K562 (cell line): ENCODE data around the gene TGM1. TPM values are rescaled to one million over a fixed set of nuclear protein-coding genes. Genes with fewer than 3 reads are reported as not detected.
A peak's percentile ranks its signal among the peaks of the same experiment; 100 is the strongest.

Experiments used
- ATAC-seq: fragments of 200-7000 bp; cut with Tn5 transposase; 3 replicates; pipeline ENCODE4 v1.9.1; 2020; ENCODE audit warnings: moderate library complexity
- BruUV-seq: library from RNA; stranded (reverse); fragments of 400-500 nt; replicated peaks from 2 replicates; lab custom pipeline; 2021; lab: Mats Ljungman, UMichigan
- CTCF ChIA-PET: fragments of 300-600 bp; formaldehyde crosslinking; extraction: SDS; loops from one replicate; lab custom pipeline; 2021; ENCODE audit warnings: low intra/inter-chr PET ratio; lab: Yijun Ruan, JAX
- POLR2A ChIA-PET: fragments of 300-600, 350-650 bp; sonication (Branson Sonifier 250); formaldehyde crosslinking; extraction: SDS; loops from one replicate; lab custom pipeline; 2021; ENCODE audit warnings: antibody characterized with exemption, inconsistent platforms; lab: Yijun Ruan, JAX
- DNase-seq, 4 experiments: peaks; one replicate each; pipeline versions ENCODE4 v3.0.0 to v3.0.0-alpha.2; 2011 to 2018; ENCODE audit warnings: low spot score in 3 of 4, mixed read lengths in 3 of 4; ENCODE audit errors: extremely low read depth in 1 of 4
- FAIRE-seq: peaks from 2 replicates; lab custom pipeline; 2011; peaks lifted over from hg19 to GRCh38; lab: Jason Lieb, UNC
- H2AFZ ChIP-seq: 2 replicates; pipeline ENCODE4 v1.6.0; 2011; ENCODE audit warnings: low read depth, low read length, control low read depth, inconsistent platforms
- H3K27ac ChIP-seq: fragments of 200-600 bp; 3 replicates; pipeline ENCODE4 v1.8.0; 2011; ENCODE audit warnings: low read depth, mild to moderate bottlenecking, control low read depth, inconsistent platforms, low read length, moderate library complexity, mixed read lengths; ENCODE audit errors: extremely low read depth
- H3K27me3 ChIP-seq, 2 experiments: fragments of 300-600 bp in 1 of 2; 2 replicates in 1 of 2; 3 replicates in 1 of 2; pipeline versions ENCODE4 v1.6.0 to v1.8.0; 2011; ENCODE audit warnings: inconsistent platforms in 2 of 2, low read length in 2 of 2, mild to moderate bottlenecking in 1 of 2, mixed read lengths in 1 of 2, moderate library complexity in 1 of 2; ENCODE audit not compliant: control insufficient read depth in 2 of 2, insufficient read depth in 2 of 2
- H3K36me3 ChIP-seq: fragments of 300-600 bp; 3 replicates; pipeline ENCODE4 v1.8.0; 2011; ENCODE audit warnings: mild to moderate bottlenecking, low read length, inconsistent platforms; ENCODE audit not compliant: control insufficient read depth, insufficient read depth
- H3K4me1 ChIP-seq, 2 experiments: fragments of 200-600 bp in 1 of 2; replicated peaks in 1 of 2; 2 replicates in 1 of 2; 3 replicates in 1 of 2; pipeline versions ENCODE4 v1.5.1 to v1.8.0; 2011; ENCODE audit warnings: inconsistent platforms in 2 of 2, low read length in 2 of 2, mild to moderate bottlenecking in 1 of 2, mixed read lengths in 1 of 2, moderate library complexity in 1 of 2; ENCODE audit not compliant: control insufficient read depth in 2 of 2, insufficient read depth in 2 of 2
- H3K4me2 ChIP-seq: 2 replicates; pipeline ENCODE4 v1.6.1; 2011; ENCODE audit warnings: low read length, control low read depth, inconsistent platforms, mixed read lengths; ENCODE audit not compliant: insufficient read depth
- H3K4me3 ChIP-seq: fragments of 200-600 bp; sonication (generic), shearing (Covaris generic); 2 replicates; pipeline ENCODE4 v1.5.1; 2016; ENCODE audit warnings: control low read depth, inconsistent platforms
- H3K79me2 ChIP-seq: fragments of 200-600 bp; 3 replicates; pipeline ENCODE4 v1.8.0; 2011; ENCODE audit warnings: low read length, inconsistent platforms; ENCODE audit not compliant: control insufficient read depth, insufficient read depth
- H3K9ac ChIP-seq, 2 experiments: 2 replicates each; pipeline versions ENCODE4 v1.6.0 to v1.6.1; 2011; ENCODE audit warnings: low read depth in 2 of 2, low read length in 2 of 2, control low read depth in 1 of 2, inconsistent platforms in 1 of 2, mild to moderate bottlenecking in 1 of 2, mixed read lengths in 1 of 2; ENCODE audit not compliant: insufficient read depth in 1 of 2
- H3K9me1 ChIP-seq: one replicate; pipeline ENCODE4 v1.6.0; 2011; ENCODE audit warnings: inconsistent platforms, mild to moderate bottlenecking, low read length, moderate library complexity; ENCODE audit not compliant: control insufficient read depth, insufficient read depth
- H3K9me3 ChIP-seq: replicated peaks from 2 replicates; pipeline ENCODE4 v1.5.1; 2011; ENCODE audit warnings: low read depth, low read length, inconsistent platforms; ENCODE audit not compliant: control insufficient read depth, insufficient read depth
- H4K20me1 ChIP-seq: replicated peaks from 2 replicates; pipeline ENCODE4 v1.6.1; 2011; ENCODE audit warnings: low read length, inconsistent platforms, mixed read lengths; ENCODE audit not compliant: control insufficient read depth, insufficient read depth
- ATF2 ChIP-seq: sonication (generic); formaldehyde crosslinking; IDR thresholded peaks from 2 replicates; pipeline ENCODE4 v1.8.1; 2022; ENCODE audit warnings: missing genetic modification reagents
- COPS2 ChIP-seq: fragments of 450-650 bp; conservative IDR thresholded peaks from 2 replicates; pipeline ENCODE4 v1.6.1; 2016; ENCODE audit warnings: mild to moderate bottlenecking, moderate library complexity
- CSDE1 ChIP-seq, 2 experiments: fragments of 450-650 bp; IDR thresholded peaks; 2 replicates each; pipeline ENCODE4 v1.6.1; 2016; ENCODE audit warnings: mild to moderate bottlenecking in 1 of 2
- FIP1L1 ChIP-seq: fragments of 200-400 bp; formaldehyde crosslinking; IDR thresholded peaks from 2 replicates; pipeline ENCODE4 v1.6.1; 2018; ENCODE audit warnings: mild to moderate bottlenecking, low read depth, low read length; ENCODE audit not compliant: poor library complexity, severe bottlenecking
- ILK ChIP-seq: fragments of 450-650 bp; IDR thresholded peaks from 2 replicates; pipeline ENCODE4 v1.6.1; 2016; ENCODE audit warnings: missing genetic modification characterization, low read depth, mild to moderate bottlenecking, missing compliant biosample characterization, moderate library complexity, borderline replicate concordance
- MTF1 ChIP-seq: fragments of 250-450 bp; sonication (Bioruptor Pico); IDR thresholded peaks from 2 replicates; pipeline ENCODE4 v1.9.0; 2021; ENCODE audit warnings: moderate library complexity, mild to moderate bottlenecking, inconsistent platforms, borderline replicate concordance
- POLR2H ChIP-seq: IDR thresholded peaks from 2 replicates; pipeline ENCODE4 v1.6.1; 2016; ENCODE audit warnings: missing genetic modification characterization, low read depth, mild to moderate bottlenecking, control low read depth, missing compliant biosample characterization, moderate library complexity
- ZNF77 ChIP-seq: fragments of 250-450 bp; sonication (Bioruptor Pico); IDR thresholded peaks from 2 replicates; pipeline ENCODE4 v1.5.0; 2020
- WGBS: fragments of 100-300 bp; shearing (Covaris generic); methylation state at CpG from one replicate; pipeline ENCODE4 v1.1.6; 2016; ENCODE audit warnings: low coverage, mixed read lengths; ENCODE audit not compliant: insufficient coverage; ENCODE audit errors: missing lambda C conversion rate; 5-methylcytosine and 5-hydroxymethylcytosine counted together
- in situ Hi-C: fragments of 300-500 bp; cut with MboI; formaldehyde crosslinking; loops from 4 replicates; pipeline ENCODE4 v1.15.0; 2018; ENCODE audit warnings: inconsistent platforms, mixed read lengths
- intact Hi-C: fragments of 100-400 bp; cut with micrococcal nuclease; formaldehyde crosslinking; loops from 2 replicates; pipeline ENCODE4 v1.14.2; 2022
- polyA plus RNA-seq, 8 experiments: library from polyadenylated mRNA; depleted of rRNA in 4 of 8; stranded (reverse) in 5 of 8; unstranded in 3 of 8; fragments of >200 nt; fragmentation: Nextera tagmentation in 2 of 8; fragmentation: Illumina TruSeq in 1 of 8; extraction: Ambion mirVana in 2 of 8; extraction: Trizol in 1 of 8; gene quantifications; 2 replicates each; pipeline versions ENCODE4 v1.2.1 to v1.2.3, GENCODE V29; 2011 to 2014; ENCODE audit warnings: inconsistent platforms in 1 of 8, missing spikeins in 1 of 8
- total RNA-seq, 7 experiments: library from RNA; depleted of rRNA in 6 of 7; stranded (reverse); fragments of >200 nt in 6 of 7; fragmentation: Illumina TruSeq in 2 of 7; extraction: Trizol in 2 of 7; gene quantifications; 2 replicates each; pipeline versions ENCODE4 v1.2.1 to v1.2.3, GENCODE V29; 2011 to 2021; ENCODE audit warnings: low replicate concordance in 1 of 7

TGM1 gene
- total and polyA plus RNA-seq, 9 of the 15 experiments (the other 6 are each of a cell fraction or from before 2014, with no cell fraction given): 0.13 to 4.4 (median 0.88) TPM

- ChIA-PET CTCF (no interaction called here), POLR2A (interaction anchor here (1.0 to 1.6 kb wide), 3 partner anchors 8 to 175 kb away, joined by 3 to 4 read pairs (median 4); no protein-coding TSS in a partner anchor)
Measured at GRCh38 chr14:24261969-24262327, 1.0 kb downstream of the TGM1 start.

More at GRCh38 chr14:24261969-24262327, 1.0 kb downstream of the TGM1 start:
- Histone ChIP-seq H4K20me1 (no peaks in the 10 kb centered on the region), H3K9ac (peak overlapping the region in 1 of 2 experiments; percentile 9; a peak in 1 of 4 replicates), H3K79me2 (no peaks in the 10 kb centered on the region), H3K27ac (no peak overlapping the region), H2AFZ (no peak overlapping the region), H3K27me3 (no peaks in the 10 kb centered on the region), H3K4me1 (peaks cover 6 to 51% of the 10 kb centered on the region in 2 experiments; a peak in 4 of 5 replicates), H3K9me1 (no peaks in the 10 kb centered on the region), H3K36me3 (no peaks in the 10 kb centered on the region), H3K4me3 (no peak overlapping the region), H3K4me2 (no peak overlapping the region), H3K9me3 (no peaks in the 10 kb centered on the region)
- ATAC-seq: no peak
- intact Hi-C loops (no loop called here), in situ Hi-C loops (no loop called here)
- DNase-seq: no peak
- 72% methylated on average over 11 of the region's 19 CpGs for WGBS
- BruUV-seq: no TSS peak
- TF ChIP-seq POLR2H (no peak), ZNF77 (CRISPR knock-in tag) (no peak), MTF1 (CRISPR knock-in tag) (no peak), ILK (tag) (no peak), COPS2 (no peak), FIP1L1 (no peak), CSDE1 (IDR thresholded peaks at IDR 0.05) (no peak), ATF2 (CRISPR knock-in tag) (no peak)
- FAIRE-seq: no peak
